T1000 (cell line): ENCODE results near the gene ATP2B2.

ENCODE experiments used
- DNase-seq: peaks from one replicate; lab custom pipeline; 2025; ENCODE audit warnings: mixed read lengths; lab: John Stamatoyannopoulos, UW

ATP2B2 gene

GRCh38 chr3:10469441-10470119, 35.8 kb downstream of the ATP2B2 start:
- DNase-seq, result no peak

- no peak for DNase-seq
Observed at GRCh38 chr3:10468613-10469354, 36.6 kb downstream of the ATP2B2 start.

GRCh38 chr3:10467904-10468612, 37.3 kb downstream of the ATP2B2 start:
- no peak for DNase-seq

- no peak for DNase-seq
Observed at GRCh38 chr3:10467204-10467603, 38.2 kb downstream of the ATP2B2 start.

- DNase-seq, result no peak
Observed at GRCh38 chr3:10466186-10466585, 39.2 kb downstream of the ATP2B2 start.

GRCh38 chr3:10465161-10465560, 40.2 kb downstream of the ATP2B2 start:
- no peak for DNase-seq

GRCh38 chr3:10463533-10464434, 41.6 kb downstream of the ATP2B2 start:
- no peak for DNase-seq

- DNase-seq, result no peak
Observed at GRCh38 chr3:10462641-10463532, 42.5 kb downstream of the ATP2B2 start.

- DNase-seq, result no peak
Observed at GRCh38 chr3:10460951-10461545, 44.3 kb downstream of the ATP2B2 start.

GRCh38 chr3:10459954-10460754, 45.2 kb downstream of the ATP2B2 start:
- DNase-seq, result peak; percentile 41

- no peak for DNase-seq
Observed at GRCh38 chr3:10457560-10457959, 47.8 kb downstream of the ATP2B2 start.

GRCh38 chr3:10456981-10457380, 48.4 kb downstream of the ATP2B2 start:
- DNase-seq, result no peak

GRCh38 chr3:10455545-10455914, 49.9 kb downstream of the ATP2B2 start:
- no peak for DNase-seq

GRCh38 chr3:10454907-10455544, 50.4 kb downstream of the ATP2B2 start:
- no peak for DNase-seq

- DNase-seq, result no peak
Observed at GRCh38 chr3:10453431-10454163, 51.8 kb downstream of the ATP2B2 start.

- no peak for DNase-seq
Observed at GRCh38 chr3:10450494-10451440, 54.6 kb downstream of the ATP2B2 start.

- DNase-seq, result no peak
Observed at GRCh38 chr3:10449436-10449835, 56.0 kb downstream of the ATP2B2 start.
